H1 (cell line): ENCODE measurements around the gene TBX5. TPM values are rescaled to one million over a fixed set of nuclear protein-coding genes. Genes with fewer than 3 reads are reported as not detected.

Experiments used
- CTCF ChIA-PET: fragments of 300-600 bp; sonication (Branson Sonifier 250); formaldehyde crosslinking; loops from one replicate; lab custom pipeline; 2021; ENCODE audit not compliant: partially characterized antibody; lab: Charles Lee
- POLR2A ChIA-PET: fragments of 300-600 bp; sonication (Branson Sonifier 250); formaldehyde crosslinking; loops from one replicate; lab custom pipeline; 2021; ENCODE audit warnings: inconsistent platforms; ENCODE audit not compliant: partially characterized antibody; lab: Charles Lee
- DNase-seq, 2 experiments: peaks; one replicate each; pipeline versions ENCODE4 v3.0.0 to v3.0.0-alpha.2; 2010 to 2022; ENCODE audit warnings: low spot score in 2 of 2, low read depth in 1 of 2, mixed read lengths in 1 of 2
- FAIRE-seq: peaks from 2 replicates; lab custom pipeline; 2011; peaks lifted over from hg19 to GRCh38; lab: Jason Lieb, UNC
- H2AFZ ChIP-seq: 2 replicates; pipeline ENCODE4 v1.8.1; 2012; ENCODE audit warnings: low read length, inconsistent platforms
- H2AK5ac ChIP-seq: 2 replicates; pipeline ENCODE4 v1.6.1; 2013; ENCODE audit warnings: low read depth, low read length
- H2BK120ac ChIP-seq: replicated peaks from 2 replicates; pipeline ENCODE3; 2013; ENCODE audit warnings: low read depth, low read length, inconsistent platforms
- H2BK12ac ChIP-seq: 2 replicates; pipeline ENCODE4 v1.6.1; 2013; ENCODE audit warnings: low read depth, low read length
- H2BK15ac ChIP-seq: 2 replicates; pipeline ENCODE4 v1.6.1; 2013; ENCODE audit warnings: low read length
- H2BK20ac ChIP-seq: 2 replicates; pipeline ENCODE4 v1.6.1; 2013; ENCODE audit warnings: low read length
- H2BK5ac ChIP-seq: 2 replicates; pipeline ENCODE4 v1.6.1; 2013; ENCODE audit warnings: low read depth, low read length
- H3K14ac ChIP-seq: 2 replicates; pipeline ENCODE4 v1.6.1; 2013; ENCODE audit warnings: inconsistent platforms; ENCODE audit not compliant: insufficient read length
- H3K18ac ChIP-seq: 2 replicates; pipeline ENCODE4 v1.6.1; 2013; ENCODE audit warnings: low read length; ENCODE audit errors: extremely low read depth
- H3K23ac ChIP-seq: 2 replicates; pipeline ENCODE4 v1.6.1; 2013; ENCODE audit warnings: inconsistent platforms; ENCODE audit not compliant: insufficient read length
- H3K23me2 ChIP-seq: 2 replicates; pipeline ENCODE4 v1.6.1; 2013; ENCODE audit warnings: low read depth, low read length
- H3K27ac ChIP-seq: 2 replicates; pipeline ENCODE4 v1.6.1; 2011; ENCODE audit warnings: low read depth, low read length, inconsistent platforms
- H3K27me3 ChIP-seq, 4 experiments: replicated peaks in 1 of 4; 1 replicate in 1 of 4; 2 replicates in 3 of 4; pipeline versions ENCODE4 v1.6.1 to v1.8.1; 2011 to 2013; ENCODE audit warnings: low read length in 3 of 4, mild to moderate bottlenecking in 3 of 4, inconsistent platforms in 2 of 4, mixed read lengths in 2 of 4, moderate library complexity in 1 of 4; ENCODE audit not compliant: control insufficient read depth in 3 of 4, insufficient read depth in 3 of 4; ENCODE audit errors: extremely low read depth in 1 of 4
- H3K36me3 ChIP-seq, 4 experiments: 2 replicates each; pipeline versions ENCODE4 v1.6.1 to v1.8.1; 2011 to 2013; ENCODE audit warnings: mild to moderate bottlenecking in 4 of 4, low read length in 3 of 4, moderate library complexity in 2 of 4, control low read depth in 1 of 4, inconsistent platforms in 1 of 4; ENCODE audit not compliant: insufficient read depth in 4 of 4, control insufficient read depth in 2 of 4
- H3K4ac ChIP-seq: replicated peaks from 2 replicates; pipeline ENCODE3; 2013; ENCODE audit warnings: low read length, low read depth, mixed read lengths, inconsistent platforms; ENCODE audit not compliant: insufficient read length
- H3K4me1 ChIP-seq, 4 experiments: replicated peaks in 1 of 4; 1 replicate in 1 of 4; 2 replicates in 3 of 4; pipeline versions ENCODE4 v1.6.1 to v1.8.1; 2011 to 2013; ENCODE audit warnings: low read length in 3 of 4, inconsistent platforms in 2 of 4, mixed read lengths in 1 of 4; ENCODE audit not compliant: insufficient read depth in 4 of 4, control insufficient read depth in 3 of 4
- H3K4me2 ChIP-seq, 2 experiments: 2 replicates each; pipeline versions ENCODE4 v1.6.1 to v1.8.1; 2011 to 2013; ENCODE audit warnings: low read depth in 2 of 2, low read length in 2 of 2, control low read depth in 1 of 2, inconsistent platforms in 1 of 2, mild to moderate bottlenecking in 1 of 2; ENCODE audit not compliant: insufficient read depth in 1 of 2
- H3K4me3 ChIP-seq, 4 experiments: fragments of 200-600, 300-600 bp in 1 of 4; sonication (generic), shearing (Covaris generic), sonication (Bioruptor Twin) in 1 of 4; 2 replicates each; pipeline versions ENCODE4 v1.5.1 to v1.8.1; 2011 to 2016; ENCODE audit warnings: low read length in 4 of 4, low read depth in 3 of 4, control low read depth in 2 of 4, inconsistent platforms in 2 of 4, mild to moderate bottlenecking in 2 of 4, mixed read lengths in 1 of 4, moderate library complexity in 1 of 4; ENCODE audit not compliant: insufficient read depth in 2 of 4; ENCODE audit errors: extremely low read depth in 1 of 4
- H3K56ac ChIP-seq: replicated peaks from 2 replicates; pipeline ENCODE3; 2013; ENCODE audit warnings: low read depth, mild to moderate bottlenecking, mixed read lengths, low read length, inconsistent platforms; ENCODE audit not compliant: insufficient read length
- H3K79me1 ChIP-seq: 2 replicates; pipeline ENCODE4 v1.6.1; 2013; ENCODE audit warnings: low read depth, low read length, control low read depth
- H3K79me2 ChIP-seq, 2 experiments: 2 replicates each; pipeline versions ENCODE4 v1.6.1 to v1.8.1; 2012 to 2013; ENCODE audit warnings: low read length in 2 of 2, mild to moderate bottlenecking in 2 of 2, inconsistent platforms in 1 of 2; ENCODE audit not compliant: insufficient read depth in 2 of 2, control insufficient read depth in 1 of 2
- H3K9ac ChIP-seq, 4 experiments: replicated peaks in 1 of 4; 1 replicate in 1 of 4; 2 replicates in 3 of 4; pipeline versions ENCODE4 v1.6.1 to v1.8.1; 2011 to 2013; ENCODE audit warnings: low read depth in 3 of 4, low read length in 3 of 4, control low read depth in 2 of 4, mild to moderate bottlenecking in 2 of 4, moderate library complexity in 2 of 4, inconsistent platforms in 1 of 4; ENCODE audit errors: extremely low read depth in 1 of 4
- H3K9me3 ChIP-seq, 2 experiments: 2 replicates each; pipeline versions ENCODE4 v1.6.1 to v1.8.1; 2012 to 2013; ENCODE audit warnings: mild to moderate bottlenecking in 2 of 2, moderate library complexity in 2 of 2, control low read depth in 1 of 2, inconsistent platforms in 1 of 2, low read depth in 1 of 2, low read length in 1 of 2, mixed read lengths in 1 of 2; ENCODE audit not compliant: insufficient read depth in 2 of 2
- H4K20me1 ChIP-seq, 2 experiments: replicated peaks in 1 of 2; 2 replicates each; pipeline versions ENCODE3 to v1.8.1; 2011 to 2013; ENCODE audit warnings: inconsistent platforms in 2 of 2, low read length in 2 of 2, mild to moderate bottlenecking in 1 of 2; ENCODE audit not compliant: insufficient read depth in 2 of 2, control insufficient read depth in 1 of 2
- H4K5ac ChIP-seq: 2 replicates; pipeline ENCODE4 v1.6.1; 2013; ENCODE audit warnings: low read length, low read depth, mixed read lengths, inconsistent platforms; ENCODE audit not compliant: insufficient read length
- H4K8ac ChIP-seq: 2 replicates; pipeline ENCODE4 v1.8.0; 2013; ENCODE audit warnings: mild to moderate bottlenecking, moderate library complexity, low read length, inconsistent platforms; ENCODE audit not compliant: insufficient read depth; ENCODE audit errors: extremely low read depth
- H4K91ac ChIP-seq: replicated peaks from 2 replicates; pipeline ENCODE3; 2013; ENCODE audit warnings: low read length, mixed read lengths, inconsistent platforms; ENCODE audit not compliant: insufficient read length
- KDM1A ChIP-seq: fragments of 200-600, 300-600 bp; sonication (generic); IDR thresholded peaks from 2 replicates; pipeline ENCODE4 v1.7.1; 2016; ENCODE audit warnings: mild to moderate bottlenecking, low read length, borderline replicate concordance
- SP4 ChIP-seq: IDR thresholded peaks from 2 replicates; pipeline ENCODE4 v1.6.1; 2012; ENCODE audit warnings: low read length, inconsistent platforms
- WGBS, 2 experiments: shearing (Covaris generic) in 1 of 2; methylation state at CpG; one replicate each; pipeline versions ENCODE4 v1.1.6 to v1.1.7; 2013 to 2015; ENCODE audit warnings: low lambda C conversion rate in 2 of 2, mixed read lengths in 2 of 2, inconsistent platforms in 1 of 2, low coverage in 1 of 2, missing lambda C conversion rate in 1 of 2; ENCODE audit not compliant: insufficient replicate concordance in 2 of 2, insufficient coverage in 1 of 2, insufficient read length in 1 of 2; ENCODE audit errors: extremely low coverage in 1 of 2, missing lambda C conversion rate in 1 of 2; 5-methylcytosine and 5-hydroxymethylcytosine counted together
- polyA plus RNA-seq, 7 experiments: library from polyadenylated mRNA; depleted of rRNA in 3 of 7; stranded (reverse) in 5 of 7; unstranded in 2 of 7; fragments of >200 nt in 5 of 7; fragments of 200-250 nt in 2 of 7; gene quantifications; 1 replicate in 5 of 7; 2 replicates in 1 of 7; 4 replicates in 1 of 7; pipeline versions ENCODE4 v1.2.1 to v1.2.3, GENCODE V29; 2011 to 2013; ENCODE audit warnings: missing spikeins in 2 of 7, mixed read lengths in 2 of 7
- total RNA-seq: library from RNA; stranded (reverse); fragmentation: NEBNext Ultra II Directional; extraction: Animal tissue kit (Norgen Biotek cat#: 25700); gene quantifications from 2 replicates; pipeline ENCODE4 v1.2.1, GENCODE V29; 2021

Gene TBX5
- total and polyA plus RNA-seq, 2 of the 8 experiments (the other 6 are each of a cell fraction or from before 2014, with no cell fraction given), result 0.05 TPM; not detected in 1

DNA sequence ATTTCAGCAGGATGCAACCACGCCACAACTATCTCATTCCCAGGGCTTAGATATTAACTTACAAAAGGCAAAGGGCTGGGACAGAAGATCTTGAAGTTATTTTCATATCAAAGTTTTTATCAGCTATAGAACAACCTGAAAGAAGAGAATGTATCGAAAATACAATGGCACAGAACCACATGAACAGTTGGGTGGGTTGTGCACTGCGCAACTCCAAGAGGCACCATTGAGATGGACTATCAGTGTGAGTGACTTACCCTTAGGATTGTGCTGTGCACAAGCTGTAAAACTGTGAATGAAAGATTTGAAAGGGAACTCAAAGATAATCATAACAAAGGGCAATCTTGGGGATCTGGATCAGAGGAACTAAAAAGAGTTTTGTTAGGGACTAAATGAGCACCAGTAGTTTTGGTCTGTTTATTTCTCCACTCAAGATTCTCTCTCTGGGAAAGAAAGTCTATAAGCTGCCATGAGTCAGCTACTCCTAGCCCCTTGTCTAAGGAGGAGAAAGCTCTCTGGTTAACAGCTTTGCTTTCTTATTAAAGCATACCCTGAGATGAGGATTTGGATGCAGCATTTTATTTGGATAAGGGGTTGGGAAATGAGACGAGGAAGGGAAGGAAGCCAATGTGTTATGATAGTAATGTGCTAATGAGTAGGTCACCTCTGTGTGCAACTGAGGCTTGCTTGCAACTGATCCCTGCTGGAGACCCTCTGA, 62.2 kb downstream of the TBX5 start:
- Histone ChIP-seq H3K14ac (no peak overlapping the region), H4K5ac (no peak overlapping the region), H2AFZ (no peak overlapping the region), H2BK15ac (no peak overlapping the region), H3K79me2 (no peaks in the 10 kb centered on the region), H3K9ac (no peak overlapping the region), H3K23me2 (no peaks in the 10 kb centered on the region), H4K20me1 (no peaks in the 10 kb centered on the region), H3K9me3 (no peaks in the 10 kb centered on the region), H3K56ac (no peak overlapping the region), H3K4me3 (no peak overlapping the region), H4K8ac (no peak overlapping the region), H3K23ac (no peak overlapping the region), H3K4me1 (peaks cover 0 to 4% (median 0%) of the 10 kb centered on the region in 4 experiments; a peak in 1 of 7 replicates), H3K18ac (no peak overlapping the region), H3K36me3 (no peaks in the 10 kb centered on the region), H3K4ac (no peak overlapping the region), H2BK5ac (no peak overlapping the region), H3K27ac (no peak overlapping the region), H2BK12ac (no peak overlapping the region), H4K91ac (no peak overlapping the region), H3K4me2 (no peak overlapping the region), H3K79me1 (no peaks in the 10 kb centered on the region), H3K27me3 (no peaks in the 10 kb centered on the region), H2BK20ac (no peak overlapping the region), H2BK120ac (no peak overlapping the region), H2AK5ac (no peak overlapping the region)
- WGBS, 2 experiments, result 88% methylated on average over 4 of the region's 4 CpGs; no CpG with 5 or more reads in 1 of the 2 experiments
- DNase-seq, result no peak
- POLR2A ChIA-PET, result interaction anchor here (0.8 kb wide), 1 partner anchor 47 kb away, joined by 3 read pairs; no protein-coding TSS in a partner anchor
- TF ChIP-seq KDM1A (peak; percentile 77; the same call in 1 of the 2 replicates), SP4 (no peak)
- FAIRE-seq, result no peak
- CTCF ChIA-PET, result interaction anchor here (0.6 to 6.7 kb wide), 9 partner anchors 12 to 211 kb away, joined by 3 to 31 read pairs (median 3); no protein-coding TSS in a partner anchor
